ENCODE results near the gene PPARGC1A. TPM values are rescaled to one million over a fixed set of nuclear protein-coding genes. Genes with fewer than 3 reads are reported as not detected.

PPARGC1A gene
- total and polyA plus RNA-seq, 4 experiments from 2014 or later: not detected

DNA sequence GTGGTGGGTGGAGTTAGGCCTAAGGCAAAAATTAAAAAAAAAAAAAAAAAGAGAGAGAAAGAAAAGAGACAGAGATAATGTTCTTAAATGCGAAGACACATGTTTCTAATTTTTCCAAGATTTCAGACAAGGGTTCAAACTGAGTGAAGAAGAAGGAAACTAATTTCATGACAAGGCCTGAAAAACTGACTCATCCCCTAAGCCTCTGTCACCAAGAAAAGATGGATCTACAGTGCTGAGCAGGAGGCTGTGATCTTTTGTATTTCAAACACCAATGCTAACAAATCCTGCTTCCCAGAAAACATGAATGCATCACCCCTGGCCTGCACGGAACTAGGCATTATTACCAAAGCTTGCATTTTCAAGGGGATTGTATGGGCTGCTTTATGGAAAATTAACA lies 75.3 kb downstream of the PPARGC1A start:
- no peak overlapping the region for H3K4me3 Mint-ChIP-seq
- H3K27ac Mint-ChIP-seq: no peak overlapping the region
- no peaks in the 10 kb centered on the region for H3K36me3 Mint-ChIP-seq
- H3K9me3 ChIP-seq (ENCODE audit: control insufficient read depth in 1 of 2, low read length in 2 of 2): no peaks in the 10 kb centered on the region
- ChIA-PET POLR2A (ENCODE audit: partially characterized antibody) (no interaction called here), CTCF (ENCODE audit: partially characterized antibody) (no interaction called here)
- no peaks in the 10 kb centered on the region for H3K4me1 Mint-ChIP-seq
- no peaks in the 10 kb centered on the region for H3K27me3 Mint-ChIP-seq
- no peaks in the 10 kb centered on the region for H3K27me3 ChIP-seq (ENCODE audit: insufficient read depth, low read length)
- no peak overlapping the region for H3K4me3 ChIP-seq (ENCODE audit: low read length in 2 of 2)
- H3K36me3 ChIP-seq (ENCODE audit: insufficient read depth, low read length): no peaks in the 10 kb centered on the region
- intact Hi-C loops (cut with micrococcal nuclease): no loop called here
- no peak for DNase-seq
- H3K9me3 Mint-ChIP-seq: peaks cover 0 to 7% (median under 1%) of the 10 kb centered on the region in 8 donors
- H3K27ac ChIP-seq (ENCODE audit: low read depth, low read length): no peak overlapping the region
- H3K4me1 ChIP-seq (ENCODE audit: insufficient read depth, low read length): no peaks in the 10 kb centered on the region

DNA sequence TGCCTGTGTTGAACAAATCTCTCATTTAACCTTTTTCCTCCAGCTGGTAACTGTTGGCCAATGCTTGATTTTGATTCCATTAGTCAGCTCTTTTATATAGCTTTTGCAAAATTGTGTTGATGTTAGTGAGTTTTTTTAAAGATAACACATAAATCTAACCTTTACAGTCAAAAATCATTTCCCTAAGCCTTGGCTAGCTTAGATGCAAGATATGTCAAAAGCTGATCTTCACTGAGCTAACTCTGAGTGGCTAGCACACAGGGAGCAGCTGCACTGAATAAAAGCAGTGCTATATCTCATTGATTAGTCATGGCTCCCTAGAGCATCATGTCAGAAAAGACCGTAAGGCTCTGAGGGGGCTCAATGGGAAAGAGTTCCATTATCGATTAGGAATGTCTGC lies 78.7 kb downstream of the PPARGC1A start:
- POLR2A ChIA-PET (ENCODE audit: partially characterized antibody): no interaction called here

DNA sequence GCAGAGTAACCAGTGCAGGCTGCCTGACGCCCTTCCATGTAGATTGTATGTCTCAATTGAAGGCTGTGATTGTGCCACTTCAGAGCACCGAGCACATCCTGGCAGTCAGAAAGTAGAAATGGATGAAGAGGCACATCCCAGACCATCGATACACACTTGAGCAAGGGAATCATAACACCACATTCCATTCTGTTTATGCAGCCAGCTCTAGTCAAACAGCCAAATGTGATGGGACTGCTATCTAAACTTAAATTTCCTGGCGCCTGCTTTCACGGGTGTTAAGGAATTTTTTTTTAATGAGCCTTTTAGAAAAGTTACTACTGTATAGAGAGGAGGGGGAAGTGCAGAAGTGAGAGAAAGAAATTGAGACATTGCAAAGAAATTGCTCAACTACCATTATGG lies 84.4 kb downstream of the PPARGC1A start:
- Mint-ChIP-seq H3K4me3 (no peak overlapping the region), H3K27me3 (no peaks in the 10 kb centered on the region), H3K36me3 (no peaks in the 10 kb centered on the region), H3K27ac (no peak overlapping the region), H3K4me1 (no peaks in the 10 kb centered on the region), H3K9me3 (peaks cover 0 to 5% (median 2%) of the 10 kb centered on the region in 8 donors)
- DNase-seq: no peak
- H3K4me3 ChIP-seq (ENCODE audit: low read length in 2 of 2): no peak overlapping the region
- H3K36me3 ChIP-seq (ENCODE audit: insufficient read depth, low read length): no peaks in the 10 kb centered on the region
- H3K4me1 ChIP-seq (ENCODE audit: insufficient read depth, low read length): no peaks in the 10 kb centered on the region
- no peak overlapping the region for H3K27ac ChIP-seq (ENCODE audit: low read depth, low read length)
- POLR2A ChIA-PET (ENCODE audit: partially characterized antibody): no interaction called here
- CTCF ChIA-PET (ENCODE audit: partially characterized antibody): no interaction called here
- no peaks in the 10 kb centered on the region for H3K27me3 ChIP-seq (ENCODE audit: insufficient read depth, low read length)
- intact Hi-C loops (cut with micrococcal nuclease): no loop called here
- no peaks in the 10 kb centered on the region for H3K9me3 ChIP-seq (ENCODE audit: control insufficient read depth in 1 of 2, low read length in 2 of 2)

More for the DNA sequence above, 78.7 kb downstream of the PPARGC1A start:
- H3K4me1 ChIP-seq (ENCODE audit: insufficient read depth, low read length): no peaks in the 10 kb centered on the region
- no peaks in the 10 kb centered on the region for H3K9me3 ChIP-seq (ENCODE audit: control insufficient read depth in 1 of 2, low read length in 2 of 2)
- H3K36me3 ChIP-seq (ENCODE audit: insufficient read depth, low read length): no peaks in the 10 kb centered on the region
- Mint-ChIP-seq H3K27ac (no peak overlapping the region), H3K9me3 (peaks cover 0 to 7% (median 0%) of the 10 kb centered on the region in 8 donors), H3K27me3 (no peaks in the 10 kb centered on the region), H3K4me1 (no peaks in the 10 kb centered on the region), H3K4me3 (no peak overlapping the region), H3K36me3 (no peaks in the 10 kb centered on the region)
- intact Hi-C loops (cut with micrococcal nuclease): no loop called here
- no peaks in the 10 kb centered on the region for H3K27me3 ChIP-seq (ENCODE audit: insufficient read depth, low read length)
- no peak overlapping the region for H3K4me3 ChIP-seq (ENCODE audit: low read length in 2 of 2)
- no peak for DNase-seq
- no peak overlapping the region for H3K27ac ChIP-seq (ENCODE audit: low read depth, low read length)
- CTCF ChIA-PET (ENCODE audit: partially characterized antibody): no interaction called here

DNA sequence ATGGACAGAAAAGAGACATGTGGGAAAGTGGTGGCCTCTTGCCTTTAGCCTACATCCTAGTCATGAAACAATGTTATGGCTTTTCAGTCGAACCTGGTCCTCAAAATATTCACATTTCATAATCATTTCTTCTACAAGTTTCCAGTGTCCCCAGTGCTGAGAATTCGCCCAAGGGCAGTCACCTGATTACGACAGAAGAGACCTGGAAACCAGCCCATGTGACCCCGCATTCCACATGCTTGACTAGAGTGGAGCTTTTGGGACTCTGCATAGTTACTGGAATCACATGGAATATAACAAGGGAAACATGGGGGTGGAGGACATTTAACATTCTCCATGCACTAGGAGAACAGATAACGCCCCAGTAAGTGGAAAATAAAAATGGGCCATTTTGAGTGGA lies 100.1 kb downstream of the PPARGC1A start:
- H3K4me1 ChIP-seq (ENCODE audit: insufficient read depth, low read length): no peaks in the 10 kb centered on the region
- H3K27me3 ChIP-seq (ENCODE audit: insufficient read depth, low read length): no peaks in the 10 kb centered on the region
- intact Hi-C loops (cut with micrococcal nuclease): no loop called here
- POLR2A ChIA-PET (ENCODE audit: partially characterized antibody): no interaction called here
- H3K27ac ChIP-seq (ENCODE audit: low read depth, low read length): no peak overlapping the region
- no peaks in the 10 kb centered on the region for H3K27me3 Mint-ChIP-seq
- H3K4me3 Mint-ChIP-seq: no peak overlapping the region
- DNase-seq: no peak
- H3K4me3 ChIP-seq (ENCODE audit: low read length in 2 of 2): no peak overlapping the region
- H3K36me3 Mint-ChIP-seq: no peaks in the 10 kb centered on the region
- no peaks in the 10 kb centered on the region for H3K9me3 ChIP-seq (ENCODE audit: control insufficient read depth in 1 of 2, low read length in 2 of 2)
- H3K36me3 ChIP-seq (ENCODE audit: insufficient read depth, low read length): no peaks in the 10 kb centered on the region
- H3K4me1 Mint-ChIP-seq: no peaks in the 10 kb centered on the region
- CTCF ChIA-PET (ENCODE audit: partially characterized antibody): no interaction called here
- H3K27ac Mint-ChIP-seq: no peak overlapping the region
- peaks cover 0 to 11% (median 3%) of the 10 kb centered on the region in 8 donors for H3K9me3 Mint-ChIP-seq

DNA sequence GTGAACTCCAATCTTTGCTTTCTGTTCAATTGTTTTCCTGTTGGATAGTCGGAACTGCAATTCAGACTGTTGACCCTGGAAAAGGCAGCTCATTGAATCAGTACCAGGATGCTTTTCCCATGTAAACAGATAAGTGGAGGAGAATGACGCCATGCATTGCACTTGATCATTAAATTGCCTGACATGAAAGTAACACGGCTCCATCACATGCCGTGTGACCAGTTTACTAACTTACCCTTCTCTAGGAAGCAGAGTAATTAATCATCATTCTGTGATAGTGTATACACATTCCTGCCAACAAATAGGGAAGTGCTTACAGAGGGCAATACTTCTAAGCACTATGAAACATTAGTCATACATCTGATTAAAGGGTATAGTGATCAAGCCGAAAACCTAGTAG lies 101.4 kb downstream of the PPARGC1A start:
- intact Hi-C loops (cut with micrococcal nuclease): no loop called here
- Mint-ChIP-seq H3K9me3 (peaks cover 0 to 11% (median 4%) of the 10 kb centered on the region in 8 donors), H3K36me3 (no peaks in the 10 kb centered on the region), H3K27ac (no peak overlapping the region), H3K4me3 (no peak overlapping the region), H3K4me1 (no peaks in the 10 kb centered on the region), H3K27me3 (no peaks in the 10 kb centered on the region)
- H3K36me3 ChIP-seq (ENCODE audit: insufficient read depth, low read length): no peaks in the 10 kb centered on the region
- H3K9me3 ChIP-seq (ENCODE audit: control insufficient read depth in 1 of 2, low read length in 2 of 2): no peaks in the 10 kb centered on the region
- POLR2A ChIA-PET (ENCODE audit: partially characterized antibody): no interaction called here
- DNase-seq: no peak
- H3K4me3 ChIP-seq (ENCODE audit: low read length in 2 of 2): no peak overlapping the region
- CTCF ChIA-PET (ENCODE audit: partially characterized antibody): no interaction called here
- no peak overlapping the region for H3K27ac ChIP-seq (ENCODE audit: low read depth, low read length)
- H3K4me1 ChIP-seq (ENCODE audit: insufficient read depth, low read length): no peaks in the 10 kb centered on the region
- no peaks in the 10 kb centered on the region for H3K27me3 ChIP-seq (ENCODE audit: insufficient read depth, low read length)

DNA sequence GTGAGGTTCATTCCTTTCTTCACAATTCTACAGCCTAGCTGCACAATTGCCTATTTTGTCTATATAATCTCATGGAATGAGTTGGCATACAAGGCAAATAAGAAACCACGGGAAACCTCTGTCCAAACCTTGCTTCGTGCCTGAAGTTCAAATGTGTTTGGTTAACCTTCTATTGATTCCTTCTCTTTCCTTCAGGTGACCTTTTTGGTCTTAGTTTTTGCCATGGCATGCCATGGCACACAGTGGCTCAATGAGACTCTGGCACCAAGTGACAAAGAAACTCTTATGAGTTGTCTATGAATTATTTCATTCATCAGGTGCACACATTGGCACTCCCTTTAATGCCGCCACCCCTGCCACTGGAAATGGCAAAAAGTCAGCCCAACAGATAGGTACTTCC lies 101.8 kb downstream of the PPARGC1A start:
- no peaks in the 10 kb centered on the region for H3K27me3 ChIP-seq (ENCODE audit: insufficient read depth, low read length)
- no peak for DNase-seq
- H3K4me3 ChIP-seq (ENCODE audit: low read length in 2 of 2): no peak overlapping the region
- Mint-ChIP-seq H3K9me3 (peaks cover 0 to 14% (median 4%) of the 10 kb centered on the region in 8 donors), H3K4me3 (no peak overlapping the region), H3K27ac (no peak overlapping the region), H3K36me3 (no peaks in the 10 kb centered on the region), H3K4me1 (no peaks in the 10 kb centered on the region), H3K27me3 (no peaks in the 10 kb centered on the region)
- ChIA-PET POLR2A (ENCODE audit: partially characterized antibody) (no interaction called here), CTCF (ENCODE audit: partially characterized antibody) (no interaction called here)
- H3K4me1 ChIP-seq (ENCODE audit: insufficient read depth, low read length): no peaks in the 10 kb centered on the region
- H3K36me3 ChIP-seq (ENCODE audit: insufficient read depth, low read length): no peaks in the 10 kb centered on the region
- no peaks in the 10 kb centered on the region for H3K9me3 ChIP-seq (ENCODE audit: control insufficient read depth in 1 of 2, low read length in 2 of 2)
- intact Hi-C loops (cut with micrococcal nuclease): no loop called here
- no peak overlapping the region for H3K27ac ChIP-seq (ENCODE audit: low read depth, low read length)

DNA sequence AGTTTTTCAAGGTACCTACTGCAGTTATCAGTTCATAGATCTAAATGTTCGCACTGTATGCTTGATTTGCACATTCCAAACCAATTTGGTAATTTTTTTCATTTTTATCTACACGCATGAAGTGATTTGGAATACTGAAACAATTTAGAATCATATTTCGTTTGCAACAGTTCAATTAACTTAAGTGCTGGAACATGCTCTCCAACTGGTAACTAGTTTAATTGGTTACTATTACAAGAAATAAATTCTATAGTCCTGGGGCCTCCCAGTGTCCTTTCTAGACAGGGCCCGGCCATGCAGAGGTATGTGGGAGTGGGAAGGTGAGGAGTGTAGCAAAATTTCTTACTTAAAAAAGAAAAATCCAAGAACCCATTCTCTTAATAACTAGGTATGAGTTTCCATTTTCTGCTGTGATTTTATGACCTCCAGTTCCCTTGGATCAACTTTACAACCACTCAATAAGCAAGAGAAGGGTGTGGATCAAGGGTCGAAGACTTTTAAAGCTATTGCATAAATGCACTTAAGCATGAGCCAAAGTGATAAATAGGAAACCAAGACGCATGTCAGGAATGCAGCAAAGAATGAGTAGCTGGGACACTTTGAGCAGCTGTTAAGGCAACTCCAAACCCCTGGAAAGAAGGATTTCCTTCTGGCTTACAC lies 106.9 kb downstream of the PPARGC1A start:
- no peaks in the 10 kb centered on the region for H3K9me3 ChIP-seq (ENCODE audit: control insufficient read depth in 1 of 2, low read length in 2 of 2)
- no peaks in the 10 kb centered on the region for H3K27me3 Mint-ChIP-seq
- H3K27ac Mint-ChIP-seq: no peak overlapping the region
- no peaks in the 10 kb centered on the region for H3K4me1 ChIP-seq (ENCODE audit: insufficient read depth, low read length)
- no peaks in the 10 kb centered on the region for H3K36me3 Mint-ChIP-seq
- no peaks in the 10 kb centered on the region for H3K36me3 ChIP-seq (ENCODE audit: insufficient read depth, low read length)
- H3K4me3 Mint-ChIP-seq: no peak overlapping the region
- CTCF ChIA-PET (ENCODE audit: partially characterized antibody): no interaction called here
- no peak for DNase-seq
- POLR2A ChIA-PET (ENCODE audit: partially characterized antibody): no interaction called here
- no peak overlapping the region for H3K27ac ChIP-seq (ENCODE audit: low read depth, low read length)
- no peaks in the 10 kb centered on the region for H3K27me3 ChIP-seq (ENCODE audit: insufficient read depth, low read length)
- H3K4me3 ChIP-seq (ENCODE audit: low read length in 2 of 2): no peak overlapping the region
- peaks cover 0 to 18% (median 10%) of the 10 kb centered on the region in 8 donors for H3K9me3 Mint-ChIP-seq
- intact Hi-C loops (cut with micrococcal nuclease): no loop called here
- no peaks in the 10 kb centered on the region for H3K4me1 Mint-ChIP-seq

DNA sequence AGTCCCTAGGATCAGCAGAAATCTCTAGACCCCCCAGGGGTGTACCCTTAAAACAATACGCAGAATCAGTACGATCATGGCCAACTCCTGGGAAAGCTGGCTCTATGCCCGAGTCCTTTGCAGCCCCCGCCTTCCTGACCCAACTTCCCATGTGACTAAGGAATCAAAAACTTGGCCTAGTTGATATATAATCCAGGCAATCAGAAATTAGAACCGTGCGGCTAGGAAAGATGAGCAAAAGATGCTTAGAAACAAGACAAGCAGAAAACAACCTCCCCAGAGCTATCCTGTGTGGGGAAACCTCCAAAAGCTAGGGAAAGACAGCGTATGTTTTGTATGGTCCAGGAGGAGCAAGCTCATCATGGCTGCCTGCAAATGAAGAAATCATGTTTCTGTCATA lies 110.0 kb downstream of the PPARGC1A start:
- H3K36me3 Mint-ChIP-seq: no peaks in the 10 kb centered on the region

More for the DNA sequence above, 110.0 kb downstream of the PPARGC1A start:
- no peak overlapping the region for H3K4me3 Mint-ChIP-seq
- Histone ChIP-seq H3K27me3 (ENCODE audit: insufficient read depth, low read length) (no peaks in the 10 kb centered on the region), H3K9me3 (ENCODE audit: control insufficient read depth in 1 of 2, low read length in 2 of 2) (no peaks in the 10 kb centered on the region), H3K4me1 (ENCODE audit: insufficient read depth, low read length) (no peaks in the 10 kb centered on the region), H3K4me3 (ENCODE audit: low read length in 2 of 2) (no peak overlapping the region), H3K36me3 (ENCODE audit: insufficient read depth, low read length) (no peaks in the 10 kb centered on the region), H3K27ac (ENCODE audit: low read depth, low read length) (no peak overlapping the region)
- ChIA-PET POLR2A (ENCODE audit: partially characterized antibody) (no interaction called here), CTCF (ENCODE audit: partially characterized antibody) (no interaction called here)
- H3K4me1 Mint-ChIP-seq: no peaks in the 10 kb centered on the region
- H3K27ac Mint-ChIP-seq: no peak overlapping the region
- no peak for DNase-seq
- peaks cover 0 to 14% (median 9%) of the 10 kb centered on the region in 8 donors for H3K9me3 Mint-ChIP-seq
- no peaks in the 10 kb centered on the region for H3K27me3 Mint-ChIP-seq
- intact Hi-C loops (cut with micrococcal nuclease): no loop called here
